ENCODE measurements around the gene COX17. TPM values are rescaled to one million over a fixed set of nuclear protein-coding genes. Genes with fewer than 3 reads are reported as not detected.

Gene COX17
- polyA plus RNA-seq, 3 donors = 23.0 to 83.6 (median 81.6) TPM

GRCh38 chr3:119632829-119633228 is 44.4 kb downstream of the COX17 start:
- Histone ChIP-seq H3K27me3 (ENCODE audit: control insufficient read depth in 2 of 2, insufficient read depth in 2 of 2, low read length in 2 of 2) (no peaks in the 10 kb centered on the region), H3K9me3 (replicated peaks in 1 of 2; ENCODE audit: control insufficient read depth in 1 of 2, insufficient read depth in 1 of 2, low read length in 2 of 2) (no peaks in the 10 kb centered on the region), H3K9ac (ENCODE audit: insufficient read depth, low read length, poor library complexity, severe bottlenecking) (no peak overlapping the region), H4K20me1 (ENCODE audit: insufficient read depth, low read length) (no peaks in the 10 kb centered on the region), H3K4me3 (replicated peaks in 1 of 3; ENCODE audit: low read depth in 2 of 3, low read length in 3 of 3) (no peak overlapping the region), H3K27ac (ENCODE audit: low read depth in 1 of 2, low read length in 2 of 2) (peak overlapping the region in 1 of 2 donors; percentile 93), H3K4me1 (ENCODE audit: control insufficient read depth in 1 of 2, insufficient read depth in 2 of 2, low read length in 2 of 2) (peaks cover 68 to 71% of the 10 kb centered on the region in 2 donors), H3K4me2 (replicated peaks; ENCODE audit: extremely low read depth, low read length, poor library complexity, severe bottlenecking) (no peak overlapping the region), H3K79me2 (ENCODE audit: insufficient read depth, low read length) (no peaks in the 10 kb centered on the region), H3K36me3 (replicated peaks in 1 of 2; ENCODE audit: control insufficient read depth in 1 of 2, insufficient read depth in 2 of 2, low read length in 2 of 2) (no peaks in the 10 kb centered on the region), H2AFZ (ENCODE audit: insufficient read depth, low read depth, low read length, poor library complexity, severe bottlenecking) (no peak overlapping the region)
- H3K4me1 Mint-ChIP-seq = peaks cover 69% of the 10 kb centered on the region
- DNase-seq = no peak
- intact Hi-C loops (cut with micrococcal nuclease) = no loop called here
- peaks cover 0 to 10% (median 2%) of the 10 kb centered on the region in 3 donors for H3K27me3 Mint-ChIP-seq (ENCODE audit: low read depth in 3 of 3)
- H3K36me3 Mint-ChIP-seq = peaks cover 3 to 4% of the 10 kb centered on the region in 2 donors
- WGBS (ENCODE audit: insufficient coverage) = 77% methylated on average over 4 of the region's 4 CpGs
- TF ChIP-seq CTCF (IDR thresholded peaks at IDR 0.05) = no peak
- H3K9me3 Mint-ChIP-seq = peaks cover 0 to 4% (median 0%) of the 10 kb centered on the region in 7 donors
- no peak overlapping the region for H3K4me3 Mint-ChIP-seq
- peak overlapping the region in 1 of 7 donors; percentile 98 for H3K27ac Mint-ChIP-seq

GRCh38 chr3:119632216-119632615 is 45.0 kb downstream of the COX17 start:
- Histone ChIP-seq H3K4me3 (replicated peaks in 1 of 3; ENCODE audit: low read depth in 2 of 3, low read length in 3 of 3) (no peak overlapping the region), H3K4me2 (replicated peaks; ENCODE audit: extremely low read depth, low read length, poor library complexity, severe bottlenecking) (no peak overlapping the region), H3K4me1 (ENCODE audit: control insufficient read depth in 1 of 2, insufficient read depth in 2 of 2, low read length in 2 of 2) (peaks cover 68 to 71% of the 10 kb centered on the region in 2 donors), H4K20me1 (ENCODE audit: insufficient read depth, low read length) (no peaks in the 10 kb centered on the region), H3K27ac (ENCODE audit: low read depth in 1 of 2, low read length in 2 of 2) (peak overlapping the region in 1 of 2 donors; percentile 93), H3K79me2 (ENCODE audit: insufficient read depth, low read length) (no peaks in the 10 kb centered on the region), H3K9ac (ENCODE audit: insufficient read depth, low read length, poor library complexity, severe bottlenecking) (no peak overlapping the region), H2AFZ (ENCODE audit: insufficient read depth, low read depth, low read length, poor library complexity, severe bottlenecking) (no peak overlapping the region), H3K9me3 (replicated peaks in 1 of 2; ENCODE audit: control insufficient read depth in 1 of 2, insufficient read depth in 1 of 2, low read length in 2 of 2) (no peaks in the 10 kb centered on the region), H3K36me3 (replicated peaks in 1 of 2; ENCODE audit: control insufficient read depth in 1 of 2, insufficient read depth in 2 of 2, low read length in 2 of 2) (no peaks in the 10 kb centered on the region), H3K27me3 (ENCODE audit: control insufficient read depth in 2 of 2, insufficient read depth in 2 of 2, low read length in 2 of 2) (no peaks in the 10 kb centered on the region)
- intact Hi-C loops (cut with micrococcal nuclease) = no loop called here
- peaks cover 0 to 6% (median 2%) of the 10 kb centered on the region in 3 donors for H3K27me3 Mint-ChIP-seq (ENCODE audit: low read depth in 3 of 3)
- H3K4me1 Mint-ChIP-seq = peaks cover 69% of the 10 kb centered on the region
- H3K27ac Mint-ChIP-seq = peak overlapping the region in 5 of 7 donors; percentile 88 to 99 (median 95)
- H3K4me3 Mint-ChIP-seq = no peak overlapping the region
- WGBS (ENCODE audit: insufficient coverage) = 100% methylated on average over 1 of the region's 4 CpGs
- peak in 2 of 3 donors; percentile 31 to 41 for DNase-seq
- no peak for TF ChIP-seq CTCF (IDR thresholded peaks at IDR 0.05)
- peaks cover 0 to 6% of the 10 kb centered on the region in 2 donors for H3K36me3 Mint-ChIP-seq
- peaks cover 0 to 5% (median 0%) of the 10 kb centered on the region in 7 donors for H3K9me3 Mint-ChIP-seq
